Measurements from ENCODE around the gene ITIH3. TPM values are rescaled to one million over a fixed set of nuclear protein-coding genes. Genes with fewer than 3 reads are reported as not detected.

The ITIH3 gene
- total and polyA plus RNA-seq, 2 of the 8 experiments (the other 6 are each of a cell fraction or from before 2014, with no cell fraction given), result not detected

- Histone ChIP-seq H3K14ac (ENCODE audit: insufficient read length) (no peak within 1 kb of the TSS), H2BK12ac (ENCODE audit: low read depth, low read length) (no peak within 1 kb of the TSS; the same call in 1 of the 2 replicates), H3K27me3 (replicated peaks in 1 of 4; ENCODE audit: control insufficient read depth in 3 of 4, extremely low read depth in 1 of 4, insufficient read depth in 3 of 4, low read length in 3 of 4) (no peaks in the 10 kb centered on the region), H2BK5ac (ENCODE audit: low read depth, low read length) (peak within 1 kb of the TSS; percentile 21; the same call in 1 of the 2 replicates), H3K56ac (replicated peaks; ENCODE audit: insufficient read length, low read depth, low read length) (no peak within 1 kb of the TSS), H3K36me3 (ENCODE audit: control insufficient read depth in 2 of 4, insufficient read depth in 4 of 4, low read length in 3 of 4) (no peaks in the 10 kb centered on the region; a peak in 2 of 8 replicates), H2BK15ac (ENCODE audit: low read length) (no peak within 1 kb of the TSS), H3K4me1 (replicated peaks in 1 of 4; ENCODE audit: control insufficient read depth in 3 of 4, insufficient read depth in 4 of 4, low read length in 3 of 4) (peaks cover 0 to 10% (median 2%) of the 10 kb centered on the region in 4 experiments; a peak in 3 of 7 replicates), H3K9me3 (ENCODE audit: insufficient read depth in 2 of 2, low read depth in 1 of 2, low read length in 1 of 2) (no peaks in the 10 kb centered on the region), H3K18ac (ENCODE audit: extremely low read depth, low read length) (no peak within 1 kb of the TSS), H3K23me2 (ENCODE audit: low read depth, low read length) (no peaks in the 10 kb centered on the region), H2AFZ (ENCODE audit: low read length) (no peak within 1 kb of the TSS), H3K4me2 (ENCODE audit: insufficient read depth in 1 of 2, low read depth in 2 of 2, low read length in 2 of 2) (no peak within 1 kb of the TSS), H4K5ac (ENCODE audit: insufficient read length, low read depth, low read length) (no peak within 1 kb of the TSS), H3K9ac (replicated peaks in 1 of 4; ENCODE audit: extremely low read depth in 1 of 4, low read depth in 3 of 4, low read length in 3 of 4) (0 out of 7 replicates have a peak within 1 kb of the TSS, but pooled peaks of 1 of the 4 experiments have one; percentile 9), H3K4ac (replicated peaks; ENCODE audit: insufficient read length, low read depth, low read length) (no peak within 1 kb of the TSS), H2BK20ac (ENCODE audit: low read length) (no peak within 1 kb of the TSS), H3K27ac (ENCODE audit: low read depth, low read length) (no peak within 1 kb of the TSS), H3K79me1 (ENCODE audit: low read depth, low read length) (no peaks in the 10 kb centered on the region), H2AK5ac (ENCODE audit: low read depth, low read length) (no peak within 1 kb of the TSS), H4K8ac (ENCODE audit: extremely low read depth, insufficient read depth, low read length) (peak within 1 kb of the TSS; percentile 31; the same call in 1 of the 2 replicates), H4K91ac (replicated peaks; ENCODE audit: insufficient read length, low read length) (no peak within 1 kb of the TSS), H3K23ac (ENCODE audit: insufficient read length) (no peak within 1 kb of the TSS), H3K79me2 (ENCODE audit: control insufficient read depth in 1 of 2, insufficient read depth in 2 of 2, low read length in 2 of 2) (no peaks in the 10 kb centered on the region), H2BK120ac (replicated peaks; ENCODE audit: low read depth, low read length) (no peak within 1 kb of the TSS), H4K20me1 (replicated peaks in 1 of 2; ENCODE audit: control insufficient read depth in 1 of 2, insufficient read depth in 2 of 2, low read length in 2 of 2) (peaks cover 0 to 5% of the 10 kb centered on the region in 2 experiments), H3K4me3 (ENCODE audit: extremely low read depth in 1 of 4, insufficient read depth in 2 of 4, low read depth in 3 of 4, low read length in 4 of 4) (no peak within 1 kb of the TSS)
- WGBS, 2 experiments (ENCODE audit: extremely low coverage in 1 of 2, insufficient coverage in 1 of 2, insufficient read length in 1 of 2, insufficient replicate concordance in 2 of 2, low coverage in 1 of 2, low lambda C conversion rate in 2 of 2, missing lambda C conversion rate in 1 of 2), result 82% methylated on average over 11 of the region's 11 CpGs; no CpG with 5 or more reads in 1 of the 2 experiments
- POLR2A ChIA-PET (ENCODE audit: partially characterized antibody), result interaction anchor here (1.3 kb wide), 1 partner anchor 9 kb away, joined by 3 read pairs; no protein-coding TSS in a partner anchor
- DNase-seq (ENCODE audit: low read depth in 1 of 2, low spot score in 2 of 2) (no peak), FAIRE-seq (no peak)
- TF ChIP-seq ATF2 (IDR thresholded peaks at IDR 0.05; ENCODE audit: low read length), result no peak
- TF ChIP-seq TCF12 (IDR thresholded peaks at IDR 0.05; ENCODE audit: low read depth, low read length), result no peak
- CTCF ChIA-PET (ENCODE audit: partially characterized antibody), result interaction anchor here (0.7 to 6.5 kb wide), 9 partner anchors 11 to 219 kb away, joined by 3 to 73 read pairs (median 3); no protein-coding TSS in a partner anchor
Measured at GRCh38 chr3:52834871-52835501, 40.4 kb downstream of the ITIH3 start, which contains the start of gene MUSTN1. Gene MUSTN1, minus strand, starts transcription at chr3:52835019. Its CDS starts 71 bp downstream, at chr3:52834948.
